ENCODE data around the gene PLXND1.

DNA sequence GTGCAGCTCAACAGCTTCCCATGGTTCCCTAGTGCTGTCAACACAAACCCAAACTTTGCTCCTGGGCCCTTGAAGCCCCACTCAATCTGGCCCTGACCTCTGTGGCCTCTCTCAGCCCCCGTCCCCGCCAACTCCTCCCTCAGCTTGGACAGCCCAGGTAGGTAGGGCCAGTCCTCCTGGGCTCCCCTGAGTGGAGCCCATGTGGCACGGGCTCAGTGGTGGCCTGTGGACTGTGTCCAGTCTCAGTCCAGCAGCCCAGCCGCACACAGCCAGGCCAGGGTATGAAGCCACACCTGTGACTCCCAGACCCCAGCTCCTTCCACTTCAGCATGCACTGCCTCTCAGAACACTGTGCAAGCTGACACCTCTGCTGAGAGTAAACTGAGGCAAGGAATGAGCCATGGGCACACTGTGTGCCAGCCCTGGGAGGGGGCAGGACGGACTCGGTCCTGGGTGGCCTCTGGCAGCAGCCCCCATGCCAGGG is 11.5 kb downstream of the PLXND1 start:
- no peak for TF ChIP-seq CTCF (IDR thresholded peaks at IDR 0.05)
- no peak for TF ChIP-seq EZH2 (IDR thresholded peaks at IDR 0.05)

Measured in neural progenitor cell (in vitro differentiated cells).